Measurements from ENCODE around the gene FLG2.
"Not testable (repeated sequence)": the region's sequence is repeated elsewhere in the genome, so short reads cannot be mapped to it uniquely, and the experiment has no call there.

The FLG2 gene

DNA sequence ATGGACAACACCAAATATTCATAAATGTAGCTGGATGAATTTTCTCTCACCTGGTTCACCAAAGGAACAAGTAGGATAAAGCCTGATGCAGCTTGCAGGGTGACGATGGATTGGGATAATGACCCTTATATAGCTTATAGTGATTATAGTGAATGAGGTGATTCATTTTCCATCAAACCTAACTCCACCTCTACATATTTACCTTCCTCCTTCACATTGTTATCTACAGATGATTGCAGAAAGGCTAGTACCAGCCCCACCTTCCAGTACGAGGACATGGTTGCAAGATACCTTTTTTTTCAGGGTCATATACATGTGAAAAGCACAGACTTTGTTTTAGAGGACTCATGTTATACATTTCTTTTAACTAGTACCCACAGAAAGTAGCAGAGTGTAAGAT, at the start of gene FLG2:
Gene FLG2 (minus strand): TSS at position 101 of the 400 bp plus-strand sequence. CDS start 1,122 bp downstream, outside the sequence.
- no peak for DNase-seq

DNA sequence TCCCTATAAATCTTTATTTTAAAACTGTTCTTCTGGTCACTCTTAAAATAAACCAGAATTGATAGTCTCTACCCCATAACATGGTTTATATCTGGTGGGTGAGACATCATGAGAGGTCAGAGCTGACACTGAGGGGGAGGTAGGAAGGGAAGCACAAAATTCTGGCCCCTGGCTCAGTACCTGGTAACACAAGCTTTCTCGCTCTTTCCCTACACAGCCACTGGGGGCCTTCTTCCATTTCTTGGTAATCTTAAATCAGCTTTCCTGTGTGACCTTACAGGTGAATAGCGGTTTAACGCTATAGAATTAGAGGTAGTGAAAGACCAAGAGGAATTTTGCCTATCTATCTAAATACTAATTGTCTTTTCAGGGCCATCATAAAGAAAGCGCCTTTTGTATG, 48.9 kb upstream of the FLG2 start:
- no peak for DNase-seq

DNA sequence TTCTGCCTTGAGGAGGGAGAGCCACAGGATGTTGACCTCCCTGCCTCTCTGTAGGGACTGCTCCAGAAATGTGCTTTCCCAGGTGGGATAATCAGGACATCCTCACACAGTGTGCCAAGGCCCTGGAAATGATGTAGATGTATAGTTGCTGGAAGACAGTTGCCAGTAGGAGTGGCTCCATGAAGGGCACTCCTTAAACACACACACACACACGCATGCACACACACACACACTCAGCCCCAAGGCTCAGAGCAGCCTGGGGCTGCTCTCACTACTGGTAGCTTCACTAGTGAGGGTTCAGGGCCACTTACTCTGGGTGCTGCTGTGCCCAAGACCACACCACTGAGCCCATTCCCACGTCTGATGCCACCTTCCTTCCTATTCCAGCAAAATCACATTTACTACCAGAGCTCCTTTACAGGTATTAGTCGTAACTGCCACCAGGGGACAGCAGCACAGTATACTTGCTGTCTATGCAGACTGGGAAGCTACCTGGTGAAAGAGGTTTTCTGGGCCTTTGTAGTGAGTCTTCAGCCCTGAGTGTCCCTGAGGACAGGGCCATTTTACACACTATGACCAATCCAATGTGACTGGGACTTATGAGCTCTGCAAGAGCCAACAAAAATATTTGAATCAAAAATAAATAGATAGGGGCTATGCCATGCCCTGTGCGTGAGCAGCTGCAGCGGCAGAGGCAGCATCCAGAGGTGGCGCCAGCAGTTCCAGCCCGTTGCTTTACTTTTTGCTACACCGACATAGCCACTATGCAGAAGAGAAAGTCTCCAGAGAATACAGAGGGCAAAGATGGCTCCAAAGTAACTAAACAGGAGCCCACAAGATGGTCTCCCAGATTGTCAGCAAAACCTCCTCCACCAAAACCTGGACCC, 39.2 kb upstream of the FLG2 start:
- DNase-seq, result no peak

DNA sequence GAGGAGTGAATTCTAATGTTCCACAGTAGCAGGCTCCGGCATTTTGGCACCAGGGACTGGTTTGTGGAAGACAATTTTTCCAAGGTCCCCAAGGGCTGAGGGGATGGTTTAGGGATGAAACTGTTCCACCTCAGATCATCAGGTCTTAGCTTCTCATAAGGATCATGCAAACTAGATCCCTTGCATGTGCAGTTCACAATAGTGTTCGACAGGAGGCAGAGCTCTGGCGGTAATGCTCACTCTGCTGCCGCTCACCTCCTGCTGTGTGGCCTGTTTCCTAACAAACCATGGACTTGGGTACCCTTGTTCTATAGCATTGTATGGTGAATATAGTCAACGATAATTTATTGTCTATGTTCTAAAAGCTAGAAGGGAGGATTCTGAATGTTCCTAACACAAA, 37.7 kb upstream of the FLG2 start:
- no peak for DNase-seq

DNA sequence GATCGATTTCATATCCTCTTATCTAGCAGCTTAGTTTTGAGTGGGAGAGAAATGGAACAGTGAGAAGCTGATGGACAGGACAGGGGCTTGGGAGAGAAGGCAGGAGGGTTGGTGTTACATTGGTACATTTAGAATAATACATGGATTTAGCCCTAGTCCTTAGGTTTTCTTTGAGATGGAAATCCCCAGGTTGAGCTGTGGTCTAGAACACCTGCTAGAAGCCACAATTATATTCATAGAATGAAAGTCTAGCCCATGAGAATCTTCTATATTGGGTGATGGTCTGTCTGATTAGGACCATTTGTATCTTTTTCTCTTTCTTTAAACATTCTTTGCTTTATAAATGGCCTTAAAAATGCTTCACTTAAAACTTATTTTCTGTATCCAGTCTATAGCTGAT, 34.3 kb upstream of the FLG2 start:
- DNase-seq, result no peak

DNA sequence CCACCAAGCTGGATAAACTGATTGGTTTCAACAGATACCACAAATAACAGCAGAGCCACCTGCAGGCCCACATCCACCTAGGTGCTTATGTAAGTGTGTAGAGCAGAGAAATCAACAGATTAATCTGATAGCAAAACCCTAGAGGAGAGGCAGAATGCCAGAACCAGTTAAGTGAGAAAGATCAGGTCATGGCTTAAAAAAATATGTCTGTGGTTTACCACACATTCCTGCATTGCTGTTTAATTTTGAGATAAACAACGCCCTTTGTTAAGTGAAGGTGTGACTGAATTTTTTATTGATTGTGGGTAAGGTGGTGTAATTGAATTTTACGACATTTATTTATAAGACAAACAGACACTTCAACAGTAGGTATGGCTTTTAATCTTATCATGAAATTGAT, 33.1 kb upstream of the FLG2 start:
- no peak for DNase-seq

DNA sequence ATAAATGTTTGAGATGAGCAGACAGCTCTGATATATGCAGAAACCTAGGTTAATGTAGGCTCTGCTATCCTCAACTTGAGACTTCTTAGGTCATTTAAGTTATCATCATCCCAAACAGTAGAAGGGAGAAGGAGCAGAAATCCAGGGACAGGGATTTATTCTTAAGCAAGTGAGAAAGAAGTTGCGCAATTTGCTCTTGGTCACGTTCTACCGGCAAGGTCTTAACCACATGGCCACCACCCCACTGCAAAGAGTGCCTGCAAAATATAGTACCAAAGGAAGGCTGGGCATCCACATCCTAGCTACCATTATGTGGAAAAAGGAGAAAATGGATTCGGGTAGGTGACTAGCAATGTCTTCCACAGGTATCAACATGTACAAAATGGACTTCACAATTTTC, 29.1 kb upstream of the FLG2 start:
- no peak for DNase-seq

DNA sequence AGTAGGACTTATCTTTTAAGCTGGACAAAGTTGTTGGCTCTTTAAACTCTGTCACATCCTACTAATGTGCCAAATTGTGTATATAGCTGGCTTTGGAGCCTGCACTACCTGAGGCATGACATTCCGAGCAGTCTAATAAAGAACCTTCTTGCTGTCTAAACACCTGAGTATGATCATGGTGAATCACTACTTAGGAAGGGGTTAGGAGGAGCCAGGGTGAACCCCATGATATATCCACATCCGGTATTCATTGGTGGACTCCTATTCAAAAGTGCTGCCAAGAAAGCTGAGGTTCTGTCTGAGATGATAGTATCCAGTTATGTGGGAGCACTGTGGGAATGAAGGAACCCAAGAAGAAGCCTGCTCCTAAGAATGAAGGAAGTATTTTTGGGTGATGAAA, 27.1 kb upstream of the FLG2 start:
- no peak for DNase-seq

DNA sequence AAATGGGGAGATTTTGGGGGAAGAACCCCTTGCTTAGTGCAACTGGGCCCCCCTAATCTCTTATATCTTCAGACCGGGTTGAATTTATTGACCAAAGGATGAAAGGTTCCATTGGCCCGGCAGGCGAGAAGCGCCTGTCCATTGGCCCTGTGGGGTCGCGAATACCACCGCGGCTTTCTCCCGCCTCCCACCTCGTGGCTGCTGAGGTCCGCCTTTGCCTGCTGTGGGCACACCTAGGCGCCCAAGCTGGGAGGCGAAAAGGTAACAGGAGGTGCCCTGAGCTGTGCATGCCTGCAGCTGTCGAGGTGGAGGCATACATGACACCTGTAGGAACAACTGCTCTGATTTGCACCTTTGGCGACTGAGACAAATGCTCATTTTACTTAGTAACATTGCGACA, 21.1 kb upstream of the FLG2 start:
- DNase-seq, result no peak

DNA sequence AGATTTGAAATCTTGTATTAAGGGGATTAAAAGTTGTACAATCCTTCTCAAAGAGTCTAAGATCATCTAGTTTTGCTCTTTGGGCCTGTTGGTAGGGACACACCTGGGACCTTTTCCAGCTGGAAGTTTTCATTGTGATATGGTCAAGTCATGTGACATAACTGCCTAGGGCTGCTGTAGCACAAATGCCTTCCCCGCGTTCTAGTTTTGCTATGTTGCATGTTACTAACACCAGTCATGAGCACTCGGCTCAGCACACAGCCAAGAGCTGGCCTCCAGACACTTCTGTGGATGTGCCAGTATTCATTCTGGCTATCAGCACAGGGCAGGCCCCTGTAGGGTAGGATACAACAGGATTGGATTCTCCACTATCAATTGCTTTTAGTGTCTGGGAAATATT, 14.6 kb upstream of the FLG2 start:
- DNase-seq, result no peak

DNA sequence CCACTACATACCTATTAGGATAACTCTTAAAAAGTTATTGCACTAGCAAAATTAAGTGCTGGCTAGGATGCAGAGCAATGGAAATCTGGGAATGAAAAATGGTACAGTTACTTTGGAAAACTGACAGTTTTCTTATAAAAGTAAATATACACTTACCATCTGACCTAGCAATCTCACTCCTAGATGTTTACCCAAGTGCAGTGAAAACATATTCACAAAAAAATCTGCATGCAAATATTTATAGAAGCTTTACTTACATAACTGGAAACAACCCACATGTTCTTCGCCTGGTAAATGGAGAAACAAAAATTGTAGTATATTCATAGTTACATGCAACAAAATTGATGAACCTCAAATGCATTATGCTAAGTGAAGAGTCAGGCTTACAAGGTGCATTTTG, 12.9 kb upstream of the FLG2 start:
- DNase-seq, result no peak

DNA sequence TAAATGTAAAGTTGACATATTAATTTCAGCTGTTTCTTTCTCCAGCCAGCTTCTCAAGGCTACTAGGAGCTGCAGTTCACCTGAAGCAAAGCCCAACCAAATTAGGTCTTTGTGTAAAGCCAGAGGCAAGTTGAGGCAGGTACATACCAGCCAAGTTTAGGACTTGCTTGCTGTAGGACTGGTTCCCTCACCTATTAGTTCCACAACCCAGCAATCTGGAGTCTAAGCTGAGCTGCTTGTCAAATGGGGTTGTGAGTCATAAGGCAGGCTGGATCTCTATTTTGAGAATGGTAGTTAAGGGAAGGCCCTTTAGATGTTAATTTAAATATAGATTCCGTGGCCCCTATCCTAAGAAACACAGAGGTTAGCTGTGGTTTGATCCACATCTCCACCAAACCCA, 7.6 kb upstream of the FLG2 start:
- DNase-seq, result no peak

DNA sequence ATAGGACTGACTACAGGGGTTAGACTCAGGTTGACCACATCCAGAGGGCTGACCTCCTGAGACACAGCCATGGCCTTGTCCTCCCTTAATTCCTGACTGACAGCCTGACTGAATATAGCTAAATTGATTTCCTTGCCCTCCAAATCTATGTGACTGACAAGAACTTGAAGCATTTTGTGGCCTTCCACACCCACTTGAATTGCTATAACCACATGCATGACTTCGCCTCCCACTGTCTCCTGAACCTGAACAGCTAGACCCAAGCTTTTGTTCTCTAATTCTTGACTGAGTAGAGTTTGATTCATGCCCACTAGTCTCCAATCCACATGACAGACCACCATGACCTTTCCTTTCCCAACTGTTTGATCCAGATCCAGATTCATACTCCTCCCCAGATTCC, 3.1 kb downstream of the FLG2 start:
- no peak for DNase-seq

DNA sequence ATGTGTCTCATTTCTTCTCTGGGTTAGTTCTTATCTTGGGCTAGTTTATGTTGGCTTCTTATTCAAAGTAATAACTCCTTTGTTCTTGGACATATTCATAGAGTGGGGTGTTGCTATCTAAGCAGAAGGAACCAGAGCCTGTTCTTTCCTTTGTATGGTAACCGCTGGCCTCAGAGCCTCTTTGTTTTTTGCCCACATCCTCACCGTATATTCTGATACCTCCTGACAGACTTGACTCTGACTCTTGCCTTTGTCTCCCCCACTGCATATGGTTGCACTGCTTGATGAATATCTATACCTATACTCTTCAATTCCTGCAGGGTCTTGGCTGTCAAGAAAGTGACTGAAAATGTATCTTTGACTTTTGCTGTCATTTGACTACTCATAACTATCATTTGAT, 10.2 kb downstream of the FLG2 start:
- no peak for DNase-seq

DNA sequence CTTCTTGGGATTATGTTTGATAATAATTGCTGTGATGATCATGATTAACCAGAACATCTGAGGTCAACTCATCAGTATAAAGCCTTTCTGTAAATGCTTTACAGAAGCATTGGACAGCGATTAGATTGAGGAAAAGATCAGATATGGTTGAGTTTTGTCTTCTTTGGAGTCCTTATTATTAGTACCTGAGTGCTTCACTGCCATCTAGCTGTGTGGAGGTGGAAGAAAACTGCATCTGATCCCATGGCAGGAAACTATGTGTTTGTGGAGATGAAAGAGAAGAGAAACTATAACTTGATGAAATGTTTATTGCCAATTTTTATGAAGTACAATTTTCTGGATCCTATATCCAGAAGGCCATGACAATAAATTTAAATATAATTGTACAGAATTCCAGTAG, 11.4 kb downstream of the FLG2 start:
- DNase-seq, result no peak

DNA sequence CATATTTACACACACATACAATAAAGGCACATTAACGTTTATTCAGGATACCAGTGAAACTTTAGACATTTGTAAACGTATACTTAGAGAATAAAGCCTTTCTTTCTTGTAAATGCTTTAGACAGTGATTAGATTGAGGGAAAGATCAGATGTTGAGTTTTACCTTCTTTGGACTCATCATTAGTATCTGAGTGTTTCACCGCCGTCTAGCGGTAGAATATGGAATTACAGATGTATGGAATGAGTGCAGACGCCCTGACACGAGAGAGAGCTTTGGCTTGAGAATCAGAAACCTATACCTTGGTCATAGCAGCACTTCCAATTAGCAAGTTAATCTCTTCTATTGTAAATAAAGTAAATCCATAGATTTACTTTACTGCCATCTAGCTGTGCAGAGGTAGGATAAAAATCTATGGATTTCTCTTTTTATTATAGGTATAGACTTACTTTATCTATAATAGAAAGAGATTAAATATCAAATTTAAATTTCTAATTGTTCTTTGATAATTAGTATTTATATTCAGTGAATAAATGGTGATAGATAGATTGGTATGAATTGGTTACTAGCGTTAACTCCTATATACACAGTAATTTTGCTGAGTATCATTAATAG, 12.6 kb downstream of the FLG2 start:
- no peak for DNase-seq

DNA sequence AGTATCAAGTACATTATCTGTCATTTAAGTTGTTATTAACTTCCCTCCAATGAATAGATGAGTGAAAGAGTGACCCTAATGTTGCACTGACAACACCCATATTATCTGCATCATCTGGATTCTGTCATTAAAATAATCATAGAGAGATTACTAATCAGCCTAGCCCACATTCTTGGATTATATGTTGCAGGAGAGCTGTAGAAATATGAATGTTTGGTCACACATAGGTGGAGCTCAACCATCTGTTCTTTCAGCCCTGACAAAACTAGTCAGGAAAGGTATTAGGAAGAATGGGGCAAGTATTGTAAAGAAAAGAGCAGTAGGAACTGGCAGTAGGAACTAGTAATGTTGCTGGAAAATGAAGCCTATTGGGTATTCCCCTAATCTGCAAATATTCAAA, 15.4 kb downstream of the FLG2 start:
- DNase-seq, result no peak

DNA sequence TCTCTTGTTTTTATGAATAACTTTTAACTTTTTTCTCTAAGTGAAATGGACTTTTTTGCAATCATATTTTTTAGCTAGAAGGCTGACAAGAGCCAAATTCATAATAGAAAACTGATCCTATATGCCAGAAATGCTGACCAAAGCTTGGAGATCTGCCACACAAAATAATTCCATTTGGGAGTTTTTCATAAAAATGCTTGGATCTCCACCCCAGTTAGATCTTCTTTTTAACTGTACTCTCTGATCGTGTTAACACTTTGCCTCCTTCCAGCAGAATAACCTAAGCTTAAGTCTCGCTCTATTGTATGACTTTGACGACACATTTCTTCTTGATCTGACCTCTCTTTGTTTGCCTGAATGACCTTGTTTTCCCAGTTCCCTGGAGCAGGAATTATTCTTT, 16.8 kb downstream of the FLG2 start:
- no peak for DNase-seq

DNA sequence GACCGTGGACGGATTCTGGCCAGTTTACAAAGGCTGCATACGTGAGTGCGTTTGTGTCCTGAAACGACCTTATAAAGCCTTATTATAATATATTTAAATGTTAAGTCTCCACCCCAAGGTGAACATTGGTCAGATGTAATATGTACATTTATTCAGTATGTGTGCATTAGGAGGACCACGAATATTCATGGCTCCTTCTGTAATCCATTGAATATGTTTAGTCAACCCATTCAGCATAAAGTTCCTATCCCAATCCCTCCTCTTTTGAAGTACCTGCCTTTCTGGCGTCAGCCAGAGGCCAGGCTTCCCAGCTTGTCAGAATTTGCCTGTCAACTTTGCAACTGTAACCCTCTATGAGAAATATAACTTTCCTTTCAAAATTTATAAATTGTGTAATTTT, 24.4 kb downstream of the FLG2 start:
- DNase-seq, result no peak

DNA sequence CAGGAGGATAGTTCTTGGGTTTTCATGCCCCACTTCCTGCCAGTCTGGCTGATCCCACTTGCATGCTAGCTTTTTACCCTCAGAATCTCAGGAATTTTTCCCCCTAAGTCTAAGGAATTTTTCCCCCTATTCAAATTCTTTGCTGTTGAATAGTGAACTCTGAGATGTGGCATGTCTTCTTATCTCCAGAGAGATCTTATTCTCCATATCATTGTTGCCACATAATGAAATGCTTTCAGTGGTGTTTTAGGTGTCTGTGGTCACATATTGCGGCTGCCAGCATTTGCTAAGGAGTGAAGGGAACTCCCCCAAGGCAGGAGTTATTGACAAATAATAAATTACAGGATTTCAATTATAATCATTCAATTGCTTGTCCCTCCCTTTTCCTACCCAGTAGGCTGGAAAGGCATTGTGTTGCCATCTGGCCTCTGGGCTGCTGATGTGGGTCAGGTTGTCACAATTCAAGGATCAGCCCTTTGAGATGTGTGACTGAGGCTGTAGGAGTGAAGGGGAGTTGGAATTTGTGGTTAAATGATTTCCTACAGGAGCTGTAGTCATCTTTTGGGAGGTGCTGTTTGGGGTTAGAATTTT, 30.9 kb downstream of the FLG2 start:
- DNase-seq, result no peak

DNA sequence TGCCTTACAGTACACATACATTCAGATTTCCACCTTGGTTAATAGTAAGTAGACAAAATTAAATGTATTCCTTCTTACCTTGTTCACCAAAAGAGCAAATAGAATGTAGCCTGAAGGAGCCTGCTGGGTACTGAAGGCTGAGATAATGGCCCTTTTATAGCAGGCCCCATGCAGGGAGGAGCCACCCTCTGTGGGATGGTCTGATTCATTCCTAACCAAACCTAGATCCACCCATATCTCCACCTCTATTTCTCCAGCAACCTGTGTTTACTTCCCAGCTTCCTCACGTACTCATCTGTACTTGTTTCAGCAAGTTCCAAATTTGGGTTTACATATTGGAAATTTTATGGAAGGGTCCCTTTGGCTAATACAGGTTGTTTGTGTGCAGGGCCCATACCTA, 34.7 kb downstream of the FLG2 start, which contains the start of gene FLG:
Gene FLG (minus strand): TSS at position 129 of the 400 bp plus-strand sequence. CDS start 9,783 bp downstream, outside the sequence.
- no peak for DNase-seq

DNA sequence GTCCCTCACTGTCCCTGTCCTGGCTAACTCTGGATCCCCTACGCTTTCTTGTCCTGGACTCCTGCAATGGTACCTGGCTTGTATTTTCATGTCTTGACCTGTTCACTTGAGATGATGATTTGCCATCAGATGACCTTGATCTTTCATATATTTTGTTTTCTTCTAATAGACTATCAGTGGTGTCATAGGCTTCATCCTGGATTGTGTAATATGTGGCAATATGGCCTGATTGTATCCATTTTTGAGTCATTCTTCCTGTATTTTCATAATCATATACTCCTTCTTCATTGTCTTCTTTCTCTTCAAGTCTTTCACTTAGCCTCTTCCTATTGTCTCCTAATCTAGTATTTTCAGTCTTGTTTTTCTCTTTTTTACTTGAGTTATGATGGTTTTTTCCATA, 45.8 kb downstream of the FLG2 start:
- DNase-seq, result no peak

DNA sequence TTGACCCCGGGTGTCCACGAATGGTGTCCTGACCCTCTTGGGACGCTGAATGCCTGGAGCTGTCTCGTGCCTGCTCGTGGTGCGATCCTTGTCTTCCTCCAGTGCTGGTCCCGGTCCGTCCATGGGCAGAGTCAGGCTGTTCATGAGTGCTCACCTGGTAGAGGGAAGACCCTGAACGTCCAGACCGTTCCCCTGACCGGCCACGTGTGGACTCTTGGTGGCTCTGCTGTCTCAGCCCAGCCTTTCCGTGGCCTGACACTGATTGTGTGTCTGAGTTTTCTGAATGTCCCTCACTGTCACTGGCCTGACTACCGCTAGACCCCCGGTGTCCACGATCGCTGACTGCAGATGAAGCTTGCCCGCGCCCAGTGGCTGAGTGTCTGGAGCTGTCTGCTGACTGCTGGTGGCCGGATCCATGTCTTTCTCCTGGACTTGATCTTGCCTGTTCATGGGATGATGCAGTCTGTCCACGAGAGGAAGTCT, 46.4 kb downstream of the FLG2 start:
- DNase-seq, result no peak

DNA sequence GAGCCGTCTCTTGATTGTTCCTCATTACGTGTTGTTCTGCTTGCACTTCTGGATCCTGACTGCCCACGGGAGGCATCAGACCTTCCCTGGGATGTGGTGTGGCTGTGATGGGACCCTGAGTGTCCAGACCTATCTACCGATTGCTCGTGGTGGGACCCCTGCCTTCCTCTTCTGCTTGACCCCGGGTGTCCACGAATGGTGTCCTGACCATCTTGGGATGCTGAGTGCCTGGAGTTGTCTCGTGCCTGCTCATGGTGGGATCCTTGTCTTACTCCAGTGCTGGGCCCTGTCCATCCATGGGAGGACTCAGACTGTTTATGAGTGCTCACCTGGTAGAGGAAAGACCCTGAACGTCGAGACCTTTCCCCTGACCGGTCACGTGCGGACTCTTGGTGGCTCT, 47.6 kb downstream of the FLG2 start:
- not testable (repeated sequence) for DNase-seq
